Activated CD8-positive, alpha-beta memory T cell treated with anti-CD3 and anti-CD28 coated beads, Interleukin-2, amount 50 U/mL, for 1 hour (primary cell): ENCODE data around the gene TOM1L2.

Source experiments
- DNase-seq: peaks from one replicate; pipeline ENCODE4 v3.0.0-alpha.2; 2020; ENCODE audit errors: extremely low read depth

TOM1L2 gene

DNA sequence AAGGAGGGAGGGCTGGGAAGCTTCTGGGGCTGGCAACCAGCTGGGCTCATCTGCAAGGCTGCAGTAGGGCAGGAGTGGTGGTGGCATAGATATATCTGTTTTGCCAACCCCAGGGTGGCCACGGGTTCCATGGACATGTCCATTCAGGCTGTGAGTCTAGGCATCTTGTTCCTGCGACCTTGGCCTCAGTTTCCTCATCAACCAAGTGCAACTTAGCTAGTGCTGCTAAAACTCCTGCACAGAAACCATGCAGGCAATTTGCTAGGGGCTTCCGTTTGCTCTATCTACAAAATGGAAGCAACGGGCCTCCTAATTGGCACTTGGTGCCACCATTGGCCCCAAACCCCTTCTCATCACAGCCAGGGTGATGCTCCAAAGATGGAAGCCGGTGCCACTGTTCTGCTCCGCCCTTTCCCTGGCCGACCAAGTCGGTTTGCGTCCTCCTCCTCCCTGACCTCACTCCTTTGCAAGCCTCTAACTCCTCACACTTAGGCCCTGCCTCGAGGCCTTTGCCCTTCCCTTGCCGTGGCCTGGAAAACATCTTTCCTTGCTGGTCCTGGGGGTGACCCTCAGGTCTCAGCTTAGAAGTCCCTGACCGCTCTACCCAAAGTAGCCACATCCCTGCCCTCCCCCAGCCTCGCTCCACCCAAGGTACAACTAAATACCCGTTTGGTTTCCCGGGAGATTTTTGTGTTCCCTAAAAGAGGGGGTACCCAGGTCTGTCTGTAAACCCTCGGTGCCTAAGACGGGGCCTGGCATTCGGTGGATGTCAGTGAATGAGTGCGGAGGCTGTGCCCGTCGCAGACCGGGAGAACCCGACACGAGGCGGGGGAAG, 136.6 kb downstream of the TOM1L2 start:
- DNase-seq: no peak

GRCh38 chr17:17834974-17835373, 137.2 kb downstream of the TOM1L2 start:
- DNase-seq: no peak

DNA sequence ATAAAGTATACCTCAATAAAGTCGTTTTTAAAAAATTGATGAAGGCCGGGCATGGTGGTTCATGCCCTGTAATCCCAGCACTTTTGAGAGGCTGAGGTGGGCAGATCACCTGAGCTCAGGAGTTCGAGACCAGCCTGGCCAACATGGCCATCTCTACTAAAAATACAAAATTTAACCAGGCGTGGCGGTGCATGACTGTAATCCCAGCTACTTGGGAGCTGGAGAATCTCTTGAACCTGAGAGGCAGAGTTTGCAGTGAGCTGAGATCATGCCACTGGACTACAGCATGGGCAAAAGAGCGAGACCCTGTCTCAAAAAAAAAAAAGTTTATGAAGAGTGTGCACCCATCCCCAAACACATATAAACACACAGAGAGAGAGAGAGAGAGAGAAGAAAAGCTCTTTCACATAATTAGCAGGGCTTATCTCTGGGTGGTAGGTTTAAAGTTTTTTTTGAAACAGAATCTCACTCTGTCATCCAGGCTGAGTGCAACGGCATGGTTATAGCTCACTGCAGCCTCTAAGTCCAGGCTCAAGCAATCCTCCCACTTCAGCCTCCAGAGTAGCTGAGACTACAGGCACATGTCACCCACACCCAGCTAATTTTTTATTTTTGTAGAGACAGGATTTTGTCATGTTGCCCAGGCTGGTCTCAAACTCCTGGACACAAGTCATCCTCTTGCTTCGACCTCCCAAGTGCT, 138.4 kb downstream of the TOM1L2 start:
- DNase-seq: no peak

- DNase-seq: no peak
These were observed 140.2 kb downstream of the TOM1L2 start for GRCh38 chr17:17832032-17832363.

DNA sequence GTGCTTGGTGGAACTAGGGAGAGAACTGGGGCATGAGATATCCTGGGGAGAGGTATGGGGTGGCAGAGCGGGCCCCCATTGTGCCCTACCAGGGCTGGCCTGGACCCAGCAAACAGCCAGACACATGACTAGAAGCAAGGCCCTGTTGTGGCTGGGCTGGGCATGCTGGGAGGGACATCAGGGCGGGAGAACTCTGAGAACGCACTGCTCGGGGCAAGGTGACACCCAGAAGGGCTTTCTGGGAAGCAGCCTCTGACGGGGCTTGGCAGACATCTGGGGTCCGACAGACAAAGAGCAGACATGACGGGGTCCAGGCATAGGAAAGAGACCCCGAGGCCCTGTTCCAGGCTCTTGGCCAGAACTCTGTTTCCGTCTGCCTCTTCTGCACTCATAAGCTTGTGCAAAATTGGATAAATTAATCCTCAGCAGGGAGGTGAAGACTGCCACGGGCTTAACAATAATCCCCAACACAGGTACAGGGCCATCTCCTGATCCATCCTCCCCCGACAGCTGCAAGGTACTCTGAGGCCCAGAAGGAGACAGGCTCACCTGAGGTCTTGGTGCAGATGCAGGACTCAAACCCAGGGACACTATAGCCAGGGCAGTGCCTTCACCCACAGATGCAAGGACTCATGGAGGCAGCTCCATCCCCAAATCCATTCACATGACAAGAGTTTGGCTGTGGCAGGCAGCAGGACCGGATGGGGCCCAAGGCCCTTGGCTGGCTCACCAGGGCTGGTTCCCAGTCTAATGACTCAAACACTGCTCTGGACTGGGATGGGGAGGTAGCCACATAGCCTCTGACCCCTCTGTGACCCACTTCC, 140.8 kb downstream of the TOM1L2 start:
- no peak for DNase-seq

DNA sequence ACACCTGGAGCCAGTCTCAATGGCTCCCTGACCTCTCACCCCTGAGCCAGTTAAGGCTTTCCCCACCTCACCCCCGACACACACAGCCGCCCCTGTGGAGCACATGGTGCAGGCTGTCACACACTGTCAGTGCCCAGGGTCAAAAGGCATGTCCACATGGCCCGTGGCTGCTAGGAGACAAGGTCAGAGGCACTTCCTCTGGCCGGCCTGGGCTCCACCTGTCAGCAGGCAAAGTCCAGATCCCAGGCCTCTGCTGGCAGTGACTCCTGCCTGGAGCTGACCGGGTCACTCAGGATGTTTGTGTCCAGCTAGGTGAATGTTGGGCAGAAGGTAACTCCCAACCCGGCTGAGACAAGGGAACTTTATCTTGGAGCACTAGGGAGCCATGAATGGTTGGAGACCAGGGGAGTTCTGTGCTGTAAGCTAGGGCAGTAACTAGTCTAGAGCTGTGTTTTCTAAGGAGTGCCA, 141.4 kb downstream of the TOM1L2 start:
- DNase-seq: no peak

- DNase-seq: no peak
These were observed 142.0 kb downstream of the TOM1L2 start for GRCh38 chr17:17830269-17830567.

DNA sequence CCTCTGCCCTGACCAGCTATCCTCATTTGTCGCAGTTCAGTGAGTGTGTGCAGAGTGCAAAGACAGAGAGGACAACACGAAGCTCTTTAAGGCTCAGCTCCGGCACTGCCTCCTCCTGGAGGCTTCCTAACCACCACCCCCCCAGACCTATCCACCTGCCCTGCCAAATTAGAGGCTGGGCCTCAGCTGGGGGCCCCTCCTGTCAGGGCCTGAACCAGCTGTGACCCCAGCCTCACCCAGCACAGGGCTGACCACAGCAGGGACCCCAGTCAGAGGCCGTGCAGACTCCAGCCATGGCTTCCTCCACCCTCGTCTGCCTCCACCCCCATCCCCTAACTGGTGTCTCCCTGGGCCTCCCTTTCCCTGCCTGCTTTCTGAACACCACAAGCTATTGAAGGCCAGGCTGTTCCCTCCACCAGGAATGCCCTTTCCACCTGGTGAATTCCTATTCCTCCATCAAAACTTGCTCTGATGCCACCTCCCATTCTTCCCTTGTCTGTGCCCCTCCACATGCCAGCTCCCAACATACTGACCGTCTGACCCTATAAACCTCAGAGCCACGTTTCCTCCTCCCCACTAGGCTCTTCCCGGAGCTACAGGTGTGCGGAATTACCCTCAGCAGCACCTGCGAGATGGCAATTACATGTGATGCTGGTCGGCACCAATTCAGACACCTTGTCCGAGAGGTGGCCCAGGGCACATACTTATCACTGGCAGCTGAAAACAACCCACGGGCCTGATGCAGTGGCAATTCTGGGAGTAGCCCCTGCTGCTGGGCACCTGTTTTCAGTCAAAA, 144.2 kb downstream of the TOM1L2 start:
- DNase-seq: no peak

DNA sequence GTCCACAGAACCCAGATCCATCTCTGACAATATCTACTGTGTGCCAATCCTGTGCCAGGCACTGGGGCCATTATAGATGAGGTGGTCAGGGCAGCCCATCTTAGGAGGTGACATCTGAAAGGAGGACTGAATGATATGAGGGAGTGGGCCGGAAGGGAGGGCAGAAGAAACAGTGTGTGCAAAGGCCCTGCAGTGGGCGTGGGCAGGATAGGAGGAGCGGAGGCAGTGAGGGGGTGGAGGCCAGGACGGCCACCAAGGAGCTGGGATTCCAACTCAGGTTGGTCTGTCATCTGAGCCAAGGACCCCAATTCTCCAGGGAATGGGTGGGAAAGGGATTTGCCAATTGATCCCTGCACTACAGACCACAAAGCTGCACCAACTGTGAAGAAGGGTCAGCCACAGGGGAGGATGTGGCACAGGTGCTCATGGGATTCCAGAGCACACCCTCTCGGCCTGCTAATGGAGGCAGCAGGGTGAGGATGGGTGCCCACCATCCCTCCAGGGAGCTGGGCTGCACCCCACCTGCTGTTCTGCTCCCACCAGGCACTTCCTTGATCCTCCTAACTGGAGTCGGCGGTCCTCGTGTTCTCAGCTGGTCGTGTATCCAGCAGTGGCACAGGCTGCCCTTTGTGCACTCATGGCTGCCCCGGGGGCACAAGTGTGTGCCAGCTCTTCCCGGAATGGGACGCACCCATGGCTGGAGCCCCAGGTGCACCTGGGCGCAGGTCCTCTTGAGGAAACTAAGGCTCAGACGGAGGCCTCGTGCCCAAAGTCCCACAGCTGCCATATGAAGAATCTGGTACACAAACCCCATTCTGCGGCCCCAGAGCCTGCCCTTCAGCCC, 145.0 kb downstream of the TOM1L2 start:
- no peak for DNase-seq

DNA sequence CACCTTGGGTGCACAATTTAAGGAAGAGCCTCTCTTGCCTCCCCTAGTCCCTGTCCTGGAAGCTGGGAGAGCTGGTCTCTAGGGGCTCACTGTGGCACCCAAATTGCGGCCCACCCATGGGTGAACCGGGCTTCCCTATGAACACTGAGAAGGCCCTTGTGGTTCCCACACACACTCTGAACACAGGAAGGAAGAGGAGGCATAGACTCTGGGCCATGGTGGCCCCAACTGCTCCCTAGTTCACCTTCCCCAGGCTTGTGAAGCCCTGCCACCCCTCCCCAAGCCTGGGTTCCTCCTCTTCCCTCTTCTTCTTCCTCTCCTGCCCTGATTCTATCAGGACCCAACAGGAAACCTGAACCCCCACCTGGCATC, 145.9 kb downstream of the TOM1L2 start:
- DNase-seq: no peak

GRCh38 chr17:17824783-17825614, 147.2 kb downstream of the TOM1L2 start:
- DNase-seq: no peak

- no peak for DNase-seq
These were observed 147.9 kb downstream of the TOM1L2 start for GRCh38 chr17:17824119-17824782.

DNA sequence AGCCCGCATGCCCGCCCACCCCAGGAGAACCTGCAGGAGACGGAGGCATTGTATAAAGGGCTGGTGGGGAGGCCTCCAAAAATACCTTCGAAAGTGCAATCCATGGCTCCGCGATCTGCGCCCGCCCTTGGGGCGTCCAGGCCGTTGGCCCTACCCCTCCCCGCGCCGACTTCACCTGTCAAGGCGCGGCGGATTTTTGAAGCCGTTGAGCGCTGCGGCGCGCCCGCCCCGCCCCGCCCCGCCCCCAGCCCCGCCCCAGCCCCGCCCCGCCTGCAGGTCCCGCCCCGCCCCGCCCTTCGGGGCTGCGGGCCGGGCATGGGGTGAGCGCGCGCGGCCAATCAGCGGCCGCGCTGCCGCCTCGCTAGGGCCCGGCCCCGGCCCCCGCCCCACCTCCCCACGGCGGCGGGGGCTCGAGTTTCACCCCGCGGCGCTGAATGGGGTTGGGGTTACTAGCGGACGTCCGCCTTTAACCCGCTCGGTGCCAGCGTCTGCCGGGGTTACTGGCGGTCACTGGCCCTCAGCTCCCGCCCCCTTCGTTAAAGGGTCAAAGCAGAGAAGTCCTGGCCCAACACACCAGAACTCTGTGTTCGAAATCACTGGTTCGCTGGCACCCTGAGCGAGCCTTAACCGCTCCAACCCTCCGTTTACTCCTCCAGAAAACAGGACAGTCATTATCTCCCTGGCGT, 148.6 kb downstream of the TOM1L2 start:
- no peak for DNase-seq

DNA sequence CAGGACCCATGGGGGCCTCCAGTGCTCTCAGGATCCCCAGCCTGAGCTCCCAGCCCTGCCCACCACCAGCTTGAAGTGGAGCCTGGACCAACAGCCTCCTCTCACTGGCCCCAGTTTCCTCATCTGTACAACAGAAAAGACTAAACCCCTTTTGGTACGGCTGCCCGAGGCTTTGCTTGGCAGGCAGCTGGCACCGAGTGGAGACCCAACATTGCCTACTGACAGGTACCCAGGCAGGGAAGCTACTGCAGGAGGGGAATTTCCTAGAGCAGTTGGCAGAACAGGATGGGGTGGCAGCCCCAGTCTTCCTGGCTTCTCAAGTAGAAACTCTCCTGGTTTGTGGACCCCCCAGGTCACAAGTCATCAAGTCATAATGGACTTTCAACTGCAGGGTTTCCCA, 149.6 kb downstream of the TOM1L2 start:
- no peak for DNase-seq

GRCh38 chr17:17822189-17822588, 150.0 kb downstream of the TOM1L2 start:
- no peak for DNase-seq

DNA sequence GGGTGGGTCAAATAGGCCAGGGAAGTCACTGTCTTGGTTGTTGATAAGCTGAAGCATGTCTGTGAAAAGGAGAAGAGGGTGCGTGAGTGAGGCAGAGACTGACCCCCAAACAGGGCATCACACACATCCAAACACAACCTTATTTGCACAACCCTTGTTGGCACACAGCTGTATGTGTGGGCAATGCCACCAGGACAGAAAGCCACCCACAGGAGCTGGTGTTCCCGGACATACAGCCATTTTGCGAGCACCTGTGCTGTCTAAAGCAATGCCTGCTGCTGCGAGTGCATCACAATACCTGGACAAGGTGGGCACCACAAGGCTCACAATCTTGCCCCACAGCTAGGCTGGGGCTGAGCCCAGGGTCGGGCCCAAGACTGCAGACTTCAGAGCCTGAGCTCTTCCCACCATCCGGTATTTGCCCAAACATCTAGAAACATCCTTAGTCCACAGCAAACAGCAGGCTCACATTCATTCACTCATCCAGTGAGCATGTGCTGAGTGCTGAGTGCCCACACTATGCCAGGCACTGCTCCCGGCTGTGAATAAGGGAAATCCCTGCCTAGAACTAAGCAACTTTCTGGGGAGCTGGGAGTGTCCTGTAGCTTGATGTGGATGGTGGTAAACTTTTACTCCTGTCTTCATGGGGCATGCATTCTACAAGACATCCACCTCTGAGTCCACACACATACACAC, 151.6 kb downstream of the TOM1L2 start:
- no peak for DNase-seq

DNA sequence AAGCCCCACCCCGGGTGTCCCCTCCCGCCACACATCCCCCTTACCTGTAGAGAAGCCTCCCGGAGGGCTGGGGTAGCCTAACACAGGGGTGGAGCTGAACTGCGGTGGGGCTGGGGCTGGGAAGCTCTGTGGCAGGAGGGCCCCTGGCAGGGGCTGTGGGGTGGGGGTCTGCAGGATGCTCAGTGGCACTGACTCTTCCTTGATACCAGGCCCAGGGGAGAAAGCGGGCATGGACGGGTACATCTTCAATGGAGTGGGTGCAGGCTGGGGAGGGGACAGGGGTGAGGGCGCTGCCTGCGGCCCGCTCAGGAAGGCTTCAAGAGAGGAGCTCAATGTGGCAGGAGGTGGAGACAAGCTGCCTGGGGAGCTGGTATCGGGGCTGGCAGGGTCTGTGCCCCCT, 152.2 kb downstream of the TOM1L2 start:
- DNase-seq: no peak

GRCh38 chr17:17819561-17819995, 152.6 kb downstream of the TOM1L2 start:
- DNase-seq: no peak
